Fibroblast of lung (primary cell): ENCODE results near the gene PLEKHM1. TPM values are rescaled to one million over a fixed set of nuclear protein-coding genes. Genes with fewer than 3 reads are reported as not detected.

Experiments
- DNase-seq, 2 donors: peaks; one replicate each; pipeline versions ENCODE4 v3.0.0 to v3.0.0-alpha.2; 2010; ENCODE audit warnings: low read depth in 2 of 2
- H2AFZ ChIP-seq: 2 replicates; pipeline ENCODE4 v1.5.1; 2012; ENCODE audit warnings: low read length, control low read depth, inconsistent platforms
- H3K27ac ChIP-seq: 2 replicates; pipeline ENCODE4 v1.5.1; 2011; ENCODE audit warnings: low read length, control low read depth; ENCODE audit not compliant: insufficient read depth
- H3K27me3 ChIP-seq: 2 replicates; pipeline ENCODE4 v1.5.1; 2011; ENCODE audit warnings: mild to moderate bottlenecking, low read length; ENCODE audit not compliant: control insufficient read depth, insufficient read depth
- H3K36me3 ChIP-seq: 2 replicates; pipeline ENCODE4 v1.5.1; 2011; ENCODE audit warnings: low read length; ENCODE audit not compliant: control insufficient read depth, insufficient read depth
- H3K4me1 ChIP-seq: 2 replicates; pipeline ENCODE4 v1.5.1; 2011; ENCODE audit warnings: low read length; ENCODE audit not compliant: control insufficient read depth, insufficient read depth; ENCODE audit errors: extremely low read depth
- H3K4me2 ChIP-seq: 2 replicates; pipeline ENCODE4 v1.5.1; 2011; ENCODE audit warnings: low read length, control low read depth; ENCODE audit not compliant: insufficient read depth; ENCODE audit errors: extremely low read depth
- H3K4me3 ChIP-seq, 4 experiments: fragments of 200-600 bp in 1 of 4; sonication (generic) in 1 of 4; replicated peaks in 1 of 4; 2 replicates each; pipeline ENCODE4 v1.5.1; 2011 to 2016; ENCODE audit warnings: low read length in 4 of 4, low read depth in 3 of 4, mild to moderate bottlenecking in 3 of 4, control low read depth in 2 of 4, inconsistent platforms in 1 of 4, mixed read lengths in 1 of 4; ENCODE audit not compliant: insufficient read depth in 1 of 4; ENCODE audit errors: control extremely low read depth in 1 of 4
- H3K79me2 ChIP-seq: 2 replicates; pipeline ENCODE4 v1.5.1; 2012; ENCODE audit warnings: mild to moderate bottlenecking, low read length, inconsistent platforms; ENCODE audit not compliant: control insufficient read depth, insufficient read depth
- H3K9ac ChIP-seq: 2 replicates; pipeline ENCODE4 v1.5.1; 2011; ENCODE audit warnings: mild to moderate bottlenecking, low read length, control low read depth; ENCODE audit not compliant: insufficient read depth
- H3K9me3 ChIP-seq: 2 replicates; pipeline ENCODE4 v1.5.1; 2012; ENCODE audit warnings: low read depth, low read length; ENCODE audit not compliant: control insufficient read depth, insufficient read depth
- H4K20me1 ChIP-seq: 2 replicates; pipeline ENCODE4 v1.5.1; 2011; ENCODE audit warnings: low read length; ENCODE audit not compliant: control insufficient read depth, insufficient read depth; ENCODE audit errors: extremely low read depth
- CTCF ChIP-seq, 2 donors: IDR thresholded peaks in 1 of 2; conservative IDR thresholded peaks in 1 of 2; 1 replicate in 1 of 2; 2 replicates in 1 of 2; pipeline ENCODE4 v1.5.1; 2011 to 2012; ENCODE audit warnings: low read length in 2 of 2, control low read depth in 1 of 2, inconsistent platforms in 1 of 2, low read depth in 1 of 2, mild to moderate bottlenecking in 1 of 2
- EZH2 ChIP-seq: IDR thresholded peaks from 2 replicates; pipeline ENCODE4 v1.5.1; 2012; ENCODE audit warnings: low read length, control low read depth, mild to moderate bottlenecking; ENCODE audit errors: missing control alignments
- polyA plus RNA-seq, 2 donors: library from polyadenylated mRNA; depleted of rRNA in 1 of 2; stranded (reverse) in 1 of 2; unstranded in 1 of 2; fragments of >200 nt; gene quantifications; 2 replicates each; pipeline ENCODE4 v1.2.1, GENCODE V29; 2011 to 2012; ENCODE audit warnings: missing spikeins in 1 of 2
- total RNA-seq: library from RNA; depleted of rRNA; stranded (reverse); fragments of >200 nt; gene quantifications from 2 replicates; pipeline ENCODE4 v1.2.1, GENCODE V29; 2014

Gene PLEKHM1
- total and polyA plus RNA-seq, 2 donors (not counting 1 experiment from before 2014, with no cell fraction given) = 15.8 to 27.9 TPM

- Histone ChIP-seq H3K79me2 (no peaks in the 10 kb centered on the region), H3K4me1 (peaks cover 3% of the 10 kb centered on the region), H2AFZ (no peak overlapping the region), H3K27ac (no peak overlapping the region), H3K27me3 (peaks cover 2% of the 10 kb centered on the region), H3K4me3 (no peak overlapping the region), H3K36me3 (no peaks in the 10 kb centered on the region), H3K9me3 (no peaks in the 10 kb centered on the region), H3K4me2 (no peak overlapping the region), H3K9ac (peak overlapping the region; percentile 7), H4K20me1 (no peaks in the 10 kb centered on the region)
- DNase-seq = no peak
- no peak for TF ChIP-seq CTCF (conservative IDR thresholded peaks at IDR 0.05 in 1 of 2, IDR thresholded peaks at IDR 0.05 in 1 of 2; ENCODE audit: low read depth in 1 of 2, low read length in 2 of 2)
- no peak for TF ChIP-seq EZH2
Observed at GRCh38 chr17:45423304-45423974, 67.1 kb downstream of the PLEKHM1 start.

GRCh38 chr17:45414990-45415881, 75.3 kb downstream of the PLEKHM1 start:
- Histone ChIP-seq H3K79me2 (no peaks in the 10 kb centered on the region), H3K4me2 (no peak overlapping the region)
- DNase-seq = no peak

More at GRCh38 chr17:45414990-45415881, 75.3 kb downstream of the PLEKHM1 start:
- H3K27ac ChIP-seq = no peak overlapping the region
- no peaks in the 10 kb centered on the region for H4K20me1 ChIP-seq
- no peaks in the 10 kb centered on the region for H3K4me1 ChIP-seq
- H3K9ac ChIP-seq = no peak overlapping the region
- no peaks in the 10 kb centered on the region for H3K27me3 ChIP-seq
- H3K4me3 ChIP-seq = no peak overlapping the region
- no peaks in the 10 kb centered on the region for H3K9me3 ChIP-seq
- TF ChIP-seq CTCF (conservative IDR thresholded peaks at IDR 0.05 in 1 of 2, IDR thresholded peaks at IDR 0.05 in 1 of 2; ENCODE audit: low read depth in 1 of 2, low read length in 2 of 2) (no peak), EZH2 (no peak)
- no peaks in the 10 kb centered on the region for H3K36me3 ChIP-seq
- no peak overlapping the region for H2AFZ ChIP-seq
